ENCODE data around the gene SLC22A23. TPM values are rescaled to one million over a fixed set of nuclear protein-coding genes. Genes with fewer than 3 reads are reported as not detected.

SLC22A23 gene
- total and polyA plus RNA-seq, 2 of the 4 experiments (the other 2 are of a cell fraction), result 0.72 to 1.6 TPM

DNA sequence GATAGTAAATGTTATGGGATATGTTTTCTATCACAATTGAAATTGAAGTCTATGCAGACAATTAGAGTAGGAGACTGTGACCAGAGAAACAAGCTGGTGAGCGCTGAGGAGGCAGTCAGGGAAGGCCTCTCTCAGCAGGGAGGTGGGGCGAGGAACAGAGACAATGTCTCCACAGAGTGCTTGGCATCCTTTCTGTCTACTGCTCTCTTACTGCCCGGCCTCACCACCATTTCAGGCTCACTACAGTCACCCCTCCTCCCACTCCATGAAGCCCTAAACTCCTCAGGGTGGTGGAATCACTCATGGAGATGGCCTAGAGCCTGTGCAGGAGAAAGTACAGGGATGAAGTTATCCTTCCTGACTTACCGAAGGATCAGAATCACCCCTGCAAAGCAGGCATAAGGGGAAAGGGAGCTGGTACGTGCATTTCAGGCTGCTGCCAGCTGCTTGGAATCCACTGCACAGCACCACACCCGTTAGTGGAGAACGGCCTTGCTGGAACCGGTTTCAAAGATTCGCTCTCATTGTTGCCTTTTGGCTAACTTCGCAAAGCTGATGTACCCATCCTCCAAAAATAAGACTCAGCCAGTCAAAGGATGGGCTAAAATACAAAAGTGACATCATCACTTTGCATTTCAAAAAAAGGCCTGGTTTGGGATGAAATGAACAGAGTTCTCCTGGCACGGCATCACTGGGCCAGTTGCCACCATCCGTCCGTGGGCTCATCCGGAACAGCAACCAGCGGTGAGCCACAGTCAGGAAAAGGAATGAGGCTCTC is 67.3 kb downstream of the SLC22A23 start:
- H2BK5ac ChIP-seq (ENCODE audit: low read depth, low read length, poor library complexity, severe bottlenecking), result no peak overlapping the region
- no peak overlapping the region for H2BK120ac ChIP-seq (ENCODE audit: low read depth, low read length)
- no peak overlapping the region for H3K4ac ChIP-seq (ENCODE audit: low read depth, low read length)
- no peak for TF ChIP-seq CEBPB (IDR thresholded peaks at IDR 0.05; ENCODE audit: low read depth, low read length)
- TF ChIP-seq CHD1 (IDR thresholded peaks at IDR 0.05; ENCODE audit: low read depth, low read length), result no peak
- TF ChIP-seq, protein P1, sequence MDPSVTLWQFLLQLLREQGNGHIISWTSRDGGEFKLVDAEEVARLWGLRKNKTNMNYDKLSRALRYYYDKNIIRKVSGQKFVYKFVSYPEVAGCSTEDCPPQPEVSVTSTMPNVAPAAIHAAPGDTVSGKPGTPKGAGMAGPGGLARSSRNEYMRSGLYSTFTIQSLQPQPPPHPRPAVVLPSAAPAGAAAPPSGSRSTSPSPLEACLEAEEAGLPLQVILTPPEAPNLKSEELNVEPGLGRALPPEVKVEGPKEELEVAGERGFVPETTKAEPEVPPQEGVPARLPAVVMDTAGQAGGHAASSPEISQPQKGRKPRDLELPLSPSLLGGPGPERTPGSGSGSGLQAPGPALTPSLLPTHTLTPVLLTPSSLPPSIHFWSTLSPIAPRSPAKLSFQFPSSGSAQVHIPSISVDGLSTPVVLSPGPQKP (IDR thresholded peaks at IDR 0.05; ENCODE audit: borderline replicate concordance, low read depth, low read length), result no peak
- TF ChIP-seq POLR2A (IDR thresholded peaks at IDR 0.05; ENCODE audit: low read depth, low read length), result no peak
- no peak for TF ChIP-seq NFE2L2 (IDR thresholded peaks at IDR 0.05; ENCODE audit: low read depth, low read length)
- TF ChIP-seq USF2 (IDR thresholded peaks at IDR 0.05; ENCODE audit: low read depth, low read length), result no peak
- no peak for TF ChIP-seq MAZ (IDR thresholded peaks at IDR 0.05; ENCODE audit: borderline replicate concordance, low read depth, low read length)
- TF ChIP-seq SMC3 (IDR thresholded peaks at IDR 0.05; ENCODE audit: low read depth, low read length), result no peak
- no peak for TF ChIP-seq RFX5 (IDR thresholded peaks at IDR 0.05; ENCODE audit: low read depth, low read length)
- TF ChIP-seq MAFK (IDR thresholded peaks at IDR 0.05; ENCODE audit: low read depth, low read length), result no peak
- TF ChIP-seq MXI1 (IDR thresholded peaks at IDR 0.05; ENCODE audit: borderline replicate concordance, low read depth, low read length), result no peak
- no peak for TF ChIP-seq RCOR1 (IDR thresholded peaks at IDR 0.05; ENCODE audit: insufficient replicate concordance, low read length)
- no peak for TF ChIP-seq BHLHE40 (IDR thresholded peaks at IDR 0.05; ENCODE audit: low read depth, low read length)
- TF ChIP-seq FOS (IDR thresholded peaks at IDR 0.05; ENCODE audit: low read depth, low read length), result no peak
- TF ChIP-seq, protein P2, sequence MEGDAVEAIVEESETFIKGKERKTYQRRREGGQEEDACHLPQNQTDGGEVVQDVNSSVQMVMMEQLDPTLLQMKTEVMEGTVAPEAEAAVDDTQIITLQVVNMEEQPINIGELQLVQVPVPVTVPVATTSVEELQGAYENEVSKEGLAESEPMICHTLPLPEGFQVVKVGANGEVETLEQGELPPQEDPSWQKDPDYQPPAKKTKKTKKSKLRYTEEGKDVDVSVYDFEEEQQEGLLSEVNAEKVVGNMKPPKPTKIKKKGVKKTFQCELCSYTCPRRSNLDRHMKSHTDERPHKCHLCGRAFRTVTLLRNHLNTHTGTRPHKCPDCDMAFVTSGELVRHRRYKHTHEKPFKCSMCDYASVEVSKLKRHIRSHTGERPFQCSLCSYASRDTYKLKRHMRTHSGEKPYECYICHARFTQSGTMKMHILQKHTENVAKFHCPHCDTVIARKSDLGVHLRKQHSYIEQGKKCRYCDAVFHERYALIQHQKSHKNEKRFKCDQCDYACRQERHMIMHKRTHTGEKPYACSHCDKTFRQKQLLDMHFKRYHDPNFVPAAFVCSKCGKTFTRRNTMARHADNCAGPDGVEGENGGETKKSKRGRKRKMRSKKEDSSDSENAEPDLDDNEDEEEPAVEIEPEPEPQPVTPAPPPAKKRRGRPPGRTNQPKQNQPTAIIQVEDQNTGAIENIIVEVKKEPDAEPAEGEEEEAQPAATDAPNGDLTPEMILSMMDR (conservative IDR thresholded peaks at IDR 0.05; ENCODE audit: low read depth, low read length), result no peak
- no peak for TF ChIP-seq RAD21 (IDR thresholded peaks at IDR 0.05; ENCODE audit: low read length)
- peak; percentile 16 for DNase-seq
- no peak overlapping the region for H3K4me2 ChIP-seq (ENCODE audit: low read depth, low read length)
- no peak overlapping the region for H3K27ac ChIP-seq (ENCODE audit: insufficient read depth, low read length)
- H3K9me3 ChIP-seq (ENCODE audit: control insufficient read depth, insufficient read depth, low read length), result 0 out of 2 replicates have a peak, but pooled peaks cover 2% of the 10 kb centered on the region
- CTCF ChIA-PET, result no interaction called here
- H4K8ac ChIP-seq (ENCODE audit: low read depth in 2 of 2, low read length in 2 of 2), result no peak overlapping the region
- in situ Hi-C loops (cut with MboI; ENCODE audit: low sequenced_read_pairs) (no loop called here), dilution Hi-C loops (cut with HindIII; ENCODE audit: low sequenced_read_pairs, unreplicated experiment) (no loop called here), intact Hi-C loops (cut with micrococcal nuclease) (no loop called here)
- no peak overlapping the region for H2BK15ac ChIP-seq (ENCODE audit: low read depth, low read length)
- 74% methylated on average over 4 of the region's 15 CpGs; no CpG with 5 or more reads in 1 of the 2 experiments for WGBS, 2 experiments (ENCODE audit: extremely low coverage in 2 of 2, insufficient read length in 1 of 2)
- no peaks in the 10 kb centered on the region for H4K20me1 ChIP-seq (ENCODE audit: insufficient read depth, low read length)
- no peak overlapping the region for H2AK9ac ChIP-seq (replicated peaks; ENCODE audit: low read depth, low read length, poor library complexity)
- H3K36me3 ChIP-seq (ENCODE audit: control insufficient read depth, insufficient read depth, low read length), result no peaks in the 10 kb centered on the region
- H2BK20ac ChIP-seq (ENCODE audit: low read depth, low read length), result no peak overlapping the region
- no peak overlapping the region for H3K9ac ChIP-seq (ENCODE audit: low read depth, low read length)
- H4K91ac ChIP-seq (ENCODE audit: insufficient read depth, low read depth, low read length), result no peak overlapping the region
- no peaks in the 10 kb centered on the region for H3K79me1 ChIP-seq (ENCODE audit: low read depth in 1 of 2, low read length in 2 of 2)
- no peak overlapping the region for H2AFZ ChIP-seq (replicated peaks; ENCODE audit: low read length, poor library complexity)
- POLR2A ChIA-PET (ENCODE audit: unreplicated experiment), result no interaction called here
- no peak overlapping the region for H3K14ac ChIP-seq (replicated peaks; ENCODE audit: low read depth, low read length)
- peaks cover 4% of the 10 kb centered on the region; the same call in 1 of the 2 replicates for H3K9me1 ChIP-seq (ENCODE audit: insufficient read depth, low read length)
- H3K23ac ChIP-seq (ENCODE audit: low read depth, low read length), result no peak overlapping the region
- H4K5ac ChIP-seq (ENCODE audit: low read depth, low read length), result no peak overlapping the region
- no peak overlapping the region for H3K4me3 ChIP-seq (ENCODE audit: insufficient read depth, low read depth, low read length)
- H3K4me1 ChIP-seq (ENCODE audit: control insufficient read depth, insufficient read depth, low read length), result no peaks in the 10 kb centered on the region
- no TSS peak for BruUV-seq (replicated peaks)
- peaks cover 57% of the 10 kb centered on the region for H3K27me3 ChIP-seq (ENCODE audit: control insufficient read depth, insufficient read depth, low read length)
- ATAC-seq (ENCODE audit: low read depth), result no peak
- H3K18ac ChIP-seq (ENCODE audit: low read depth, low read length), result no peak overlapping the region
- H2AK5ac ChIP-seq (ENCODE audit: low read depth, low read length), result no peak overlapping the region
- no peak overlapping the region for H3K56ac ChIP-seq (ENCODE audit: extremely low read depth, insufficient read depth, low read length)
